Thoracic aorta (tissue), 2 donors: ENCODE data around the gene RNF224. TPM values are rescaled to one million over a fixed set of nuclear protein-coding genes. Genes with fewer than 3 reads are reported as not detected.

Experiments used
- ATAC-seq: fragments of 150-250 bp; one replicate; pipeline ENCODE4 v1.8.0; 2017; ENCODE audit warnings: low read depth; ENCODE audit not compliant: insufficient number of reproducible peaks, low FRiP score
- DNase-seq: peaks from one replicate; pipeline ENCODE4 v3.0.0-alpha.2; 2020; ENCODE audit warnings: low spot score
- H3K27ac ChIP-seq, 2 donors: fragments of 200-600 bp; sonication (generic); 1 replicate in 1 of 2; 2 replicates in 1 of 2; pipeline ENCODE4 v1.5.1; 2016; ENCODE audit warnings: mild to moderate bottlenecking in 2 of 2, moderate library complexity in 2 of 2
- H3K27me3 ChIP-seq: fragments of 200-600 bp; sonication (generic); replicated peaks from 2 replicates; pipeline ENCODE4 v1.6.0; 2016; ENCODE audit warnings: mild to moderate bottlenecking; ENCODE audit not compliant: insufficient read depth
- H3K36me3 ChIP-seq: fragments of 200-600 bp; sonication (generic); one replicate; pipeline ENCODE4 v1.5.1; 2016
- H3K4me1 ChIP-seq, 2 donors: fragments of 200-600 bp; sonication (generic); 1 replicate in 1 of 2; 2 replicates in 1 of 2; pipeline versions ENCODE4 v1.5.1 to v1.6.0; 2016; ENCODE audit warnings: low read depth in 2 of 2, mild to moderate bottlenecking in 1 of 2; ENCODE audit not compliant: control insufficient read depth in 1 of 2
- H3K4me3 ChIP-seq: fragments of 200-600 bp; sonication (generic); 2 replicates; pipeline ENCODE4 v1.5.1; 2016; ENCODE audit warnings: mild to moderate bottlenecking
- H3K9me3 ChIP-seq: fragments of 200-600 bp; sonication (generic); 2 replicates; pipeline ENCODE4 v1.5.1; 2016
- CTCF ChIP-seq: fragments of 200-600 bp; sonication (generic); IDR thresholded peaks from one replicate; pipeline ENCODE4 v1.5.1; 2019; ENCODE audit warnings: antibody characterized with exemption
- total RNA-seq, 2 donors: library from RNA; depleted of rRNA; stranded (reverse); fragments of >200 nt; gene quantifications; one replicate each; pipeline versions ENCODE4 v1.1.0 to v1.2.3, GENCODE V29; 2016

Gene RNF224
- total RNA-seq, 2 donors from 2014 or later: not detected

DNA sequence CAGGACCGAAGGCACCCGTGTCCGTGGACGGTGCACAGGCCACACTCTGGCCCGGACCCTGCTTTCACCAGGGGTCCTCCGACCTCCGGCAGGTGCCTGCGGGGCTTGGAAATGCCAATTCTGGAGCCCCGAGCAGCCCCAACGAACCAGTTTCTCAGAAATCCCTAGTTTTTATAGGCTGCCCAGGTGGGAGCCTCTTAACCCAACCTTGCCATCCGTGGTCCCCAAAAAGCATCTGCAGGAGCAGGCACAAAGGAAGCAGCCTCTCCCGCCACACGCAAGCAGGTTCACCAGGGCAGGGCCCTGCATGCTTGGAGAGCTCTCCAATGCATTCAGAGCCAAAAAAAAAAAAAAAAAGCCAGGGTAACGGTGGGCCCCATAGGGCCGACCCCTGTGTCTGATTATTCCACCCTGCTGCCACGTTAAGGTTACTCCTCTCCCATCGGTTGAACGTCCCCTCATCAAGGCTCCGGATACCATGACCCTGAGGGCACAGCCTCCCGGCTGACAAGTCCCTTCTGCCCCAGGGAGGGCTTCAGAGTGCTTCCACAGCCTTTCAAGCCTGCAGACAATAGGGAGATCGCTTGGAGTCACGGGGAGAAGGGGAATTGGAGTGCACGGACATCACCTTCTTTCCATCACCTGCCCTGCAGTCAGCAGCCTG, 26.0 kb upstream of the RNF224 start:
- Histone ChIP-seq H3K4me1 (peaks cover 34 to 73% of the 10 kb centered on the region in 2 donors), H3K9me3 (no peaks in the 10 kb centered on the region), H3K27me3 (no peaks in the 10 kb centered on the region), H3K4me3 (peak overlapping the region; percentile 88), H3K27ac (peak overlapping the region; percentile 82 to 85), H3K36me3 (no peaks in the 10 kb centered on the region)
- no peak for ATAC-seq
- no peak for DNase-seq
- no peak for TF ChIP-seq CTCF

DNA sequence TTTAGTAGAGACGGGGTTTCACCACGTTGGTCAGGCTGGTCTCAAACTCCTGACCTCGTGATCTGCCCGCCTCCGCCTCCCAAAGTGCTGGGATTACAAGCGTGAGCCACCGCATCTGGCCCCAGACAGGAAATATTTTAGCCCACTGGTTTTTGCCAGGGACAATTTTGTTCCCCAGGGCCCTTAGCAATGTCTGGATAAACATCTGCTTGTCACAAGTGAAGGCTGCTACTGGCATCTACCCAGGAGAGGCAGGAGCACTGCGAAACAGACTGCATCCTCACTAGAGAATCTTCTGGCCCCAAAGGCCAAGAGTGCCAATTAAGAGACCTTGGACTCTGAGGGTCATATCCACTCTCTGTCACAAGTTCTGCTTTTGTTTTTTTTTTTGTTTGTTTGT, 24.3 kb upstream of the RNF224 start:
- H3K4me3 ChIP-seq: no peak overlapping the region
- peaks cover 40 to 71% of the 10 kb centered on the region in 2 donors for H3K4me1 ChIP-seq
- no peaks in the 10 kb centered on the region for H3K9me3 ChIP-seq
- no peaks in the 10 kb centered on the region for H3K27me3 ChIP-seq
- ATAC-seq: no peak
- no peaks in the 10 kb centered on the region for H3K36me3 ChIP-seq
- no peak overlapping the region for H3K27ac ChIP-seq
- no peak for TF ChIP-seq CTCF
- DNase-seq: no peak

DNA sequence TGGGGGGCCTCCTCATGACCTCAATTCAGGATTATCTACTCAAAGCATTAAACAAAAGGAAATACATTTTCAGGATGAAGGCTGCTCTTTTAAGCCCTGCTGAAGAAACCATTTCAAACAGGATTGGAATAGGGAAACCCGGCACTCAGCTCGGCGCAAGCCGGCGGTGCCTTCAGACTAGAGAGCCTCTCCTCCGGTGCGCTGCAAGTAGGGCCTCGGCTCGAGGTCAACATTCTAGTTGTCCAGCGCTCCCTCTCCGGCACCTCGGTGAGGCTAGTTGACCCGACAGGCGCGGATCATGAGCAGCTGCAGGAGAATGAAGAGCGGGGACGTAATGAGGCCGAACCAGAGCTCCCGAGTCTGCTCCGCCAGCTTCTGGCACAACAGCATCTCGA, 22.6 kb upstream of the RNF224 start:
- TF ChIP-seq CTCF: no peak
- H3K27ac ChIP-seq: peak overlapping the region; percentile 72 to 81
- H3K4me3 ChIP-seq: peak overlapping the region; percentile 99
- no peak for ATAC-seq
- H3K27me3 ChIP-seq: no peaks in the 10 kb centered on the region
- DNase-seq: no peak
- peaks cover 30 to 54% of the 10 kb centered on the region in 2 donors for H3K4me1 ChIP-seq
- H3K9me3 ChIP-seq: no peaks in the 10 kb centered on the region
- H3K36me3 ChIP-seq: no peaks in the 10 kb centered on the region

GRCh38 chr9:137205126-137206069, 21.9 kb upstream of the RNF224 start, which contains the start of the genes NDOR1 and TMEM203:
NDOR1 (plus strand) TSS chr9:137205700; CDS start chr9:137205778, 78 bp downstream.
TMEM203 (minus strand) TSS chr9:137205648; CDS start chr9:137205414, 234 bp downstream.
- peak; percentile 55 for DNase-seq
- no peak for TF ChIP-seq CTCF
- Histone ChIP-seq H3K36me3 (no peaks in the 10 kb centered on the region), H3K27ac (peak within 1 kb of the TSS; percentile 72 to 81), H3K4me1 (peaks cover 29 to 52% of the 10 kb centered on the region in 2 donors), H3K9me3 (no peaks in the 10 kb centered on the region), H3K4me3 (peak within 1 kb of the TSS; percentile 99), H3K27me3 (no peaks in the 10 kb centered on the region)
- ATAC-seq: peak; percentile 11

GRCh38 chr9:137206602-137207001, 20.7 kb upstream of the RNF224 start:
- ATAC-seq (no peak), DNase-seq (no peak)
- no peak for TF ChIP-seq CTCF
- H3K4me1 ChIP-seq: peaks cover 24 to 46% of the 10 kb centered on the region in 2 donors
- no peaks in the 10 kb centered on the region for H3K9me3 ChIP-seq
- H3K27ac ChIP-seq: no peak overlapping the region
- no peaks in the 10 kb centered on the region for H3K27me3 ChIP-seq
- no peaks in the 10 kb centered on the region for H3K36me3 ChIP-seq
- H3K4me3 ChIP-seq: peak overlapping the region; percentile 99
